RKO (cell line): Measurements from ENCODE around the gene ODR4.
"Not testable (repeated sequence)": the region's sequence is repeated elsewhere in the genome, so short reads cannot be mapped to it uniquely, and the experiment has no call there.

ENCODE experiments used
- DNase-seq: peaks from one replicate; pipeline ENCODE4 v3.0.0-alpha.2; 2016; ENCODE audit warnings: low spot score

Gene ODR4

DNA sequence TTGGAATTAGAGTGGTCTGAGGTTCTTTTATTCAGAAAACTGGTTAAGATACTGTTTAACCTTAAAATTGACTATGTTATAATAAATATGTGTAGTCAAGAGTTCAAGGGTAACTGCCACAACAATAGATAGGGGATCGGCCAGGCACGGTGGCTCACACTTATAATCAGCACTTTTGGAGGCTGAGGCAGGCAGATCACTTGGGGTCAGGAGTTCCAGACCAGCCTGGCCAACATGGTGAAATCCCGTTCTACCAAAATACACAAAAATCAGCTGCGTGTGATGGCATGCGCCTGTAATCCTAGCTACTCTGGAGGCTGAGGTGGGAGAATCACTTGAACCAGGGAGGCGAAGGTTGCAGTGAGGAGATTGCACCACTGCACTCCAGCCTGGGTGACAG is 45.8 kb downstream of the ODR4 start:
- no peak for DNase-seq

- DNase-seq: no peak
Measured at GRCh38 chr1:186424539-186424938, 48.9 kb downstream of the ODR4 start.

DNA sequence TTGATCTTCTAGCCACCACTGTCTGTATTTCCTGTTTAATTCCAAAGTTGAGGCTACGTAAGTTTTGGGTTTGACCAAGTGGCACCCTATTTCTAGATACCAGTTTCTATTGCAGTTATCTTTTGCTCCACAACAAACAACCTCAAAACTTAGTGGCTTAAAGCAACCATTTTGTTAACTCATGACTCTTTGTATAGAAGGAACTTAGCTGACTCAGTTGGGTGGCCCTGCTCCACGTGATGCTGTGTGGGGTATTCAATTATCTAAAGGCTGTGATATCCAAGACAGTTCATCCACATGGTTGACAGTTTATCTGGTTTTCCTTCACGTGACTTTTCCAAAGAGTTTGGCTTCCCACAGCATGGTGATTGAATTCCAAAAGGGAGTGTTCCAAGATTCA is 50.5 kb downstream of the ODR4 start:
- no peak for DNase-seq

DNA sequence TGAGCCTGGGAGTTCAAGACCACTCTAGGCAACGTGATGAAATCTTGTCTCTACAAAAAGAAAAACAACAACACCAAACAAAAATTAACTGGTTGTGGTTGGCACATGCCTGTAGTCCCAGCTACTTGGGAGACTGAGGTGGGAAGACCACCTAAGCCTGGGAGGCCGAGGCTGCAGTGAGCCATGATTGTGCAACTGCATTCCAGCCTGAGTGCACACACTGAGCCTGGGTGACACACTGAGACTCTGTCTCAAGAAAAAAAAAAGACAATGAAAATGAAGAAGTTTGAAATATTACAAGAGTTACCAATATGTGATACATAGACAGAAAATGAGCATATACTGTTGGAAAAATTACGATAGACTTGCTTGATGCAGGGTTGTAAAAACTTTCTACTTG is 53.4 kb downstream of the ODR4 start:
- no peak for DNase-seq

GRCh38 chr1:186435336-186435735 is 59.7 kb downstream of the ODR4 start:
- no peak for DNase-seq

DNA sequence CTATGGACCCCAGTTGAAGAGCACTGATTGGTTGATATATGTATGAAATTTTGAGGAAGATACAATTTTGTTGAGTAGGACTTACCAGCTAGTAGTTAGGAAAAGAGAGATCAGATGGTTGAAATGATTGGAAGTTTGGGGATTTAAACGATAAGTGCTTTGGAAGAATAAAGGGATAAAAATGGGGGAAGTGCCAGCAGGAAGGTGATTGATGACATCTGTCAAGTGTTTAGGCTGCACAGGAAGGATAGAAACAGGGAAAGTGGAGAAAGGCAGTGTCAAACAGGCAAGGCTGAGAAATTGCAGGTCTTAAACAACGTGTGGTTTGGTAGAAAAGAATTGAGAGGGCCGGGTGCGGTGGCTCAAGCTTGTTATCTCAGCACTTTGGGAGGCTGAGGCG is 62.9 kb downstream of the ODR4 start:
- DNase-seq: no peak

- DNase-seq: peak; percentile 15
Measured at GRCh38 chr1:186440584-186440983, 64.9 kb downstream of the ODR4 start.

- DNase-seq: no peak
Measured at GRCh38 chr1:186442651-186443375, 67.2 kb downstream of the ODR4 start.

DNA sequence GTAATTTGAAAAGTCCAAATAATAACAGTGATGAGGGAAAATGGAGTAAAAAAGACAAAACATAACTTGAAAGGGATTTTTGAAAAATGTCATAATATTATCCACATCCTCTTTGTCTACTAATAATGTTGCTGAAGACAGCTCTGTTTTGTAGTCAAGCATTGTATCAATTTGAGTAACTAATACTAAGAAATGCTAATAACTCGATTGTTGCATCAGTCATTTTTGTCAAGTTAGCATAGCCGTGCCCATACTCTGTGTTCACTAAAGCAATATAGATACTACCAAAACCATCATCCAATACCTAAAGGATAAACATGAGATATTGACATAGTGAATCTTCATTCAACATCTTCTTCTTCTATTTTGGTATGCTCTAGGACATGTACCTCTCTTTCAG is 68.0 kb downstream of the ODR4 start:
- DNase-seq: no peak

- DNase-seq: no peak
Measured at GRCh38 chr1:186446152-186446551, 70.5 kb downstream of the ODR4 start.

DNA sequence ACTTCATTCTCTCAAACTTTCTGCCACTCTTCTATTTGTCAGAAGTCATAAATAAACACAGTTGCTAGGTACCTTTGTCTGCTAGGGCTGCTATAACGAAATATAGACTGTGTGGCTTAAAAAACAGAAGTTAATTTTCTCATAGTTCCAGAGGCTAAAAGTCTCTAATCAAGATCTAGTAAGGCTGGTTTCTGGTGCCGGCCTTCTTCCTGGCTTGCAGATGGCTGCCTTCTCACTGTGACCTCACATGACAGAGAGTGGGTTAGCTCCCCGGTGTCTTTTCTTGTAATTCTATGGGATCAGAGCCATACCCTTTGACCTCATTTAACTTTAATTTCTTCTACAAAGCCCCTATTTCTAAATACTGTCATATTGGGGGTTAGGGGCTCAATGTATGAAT is 79.3 kb downstream of the ODR4 start:
- no peak for DNase-seq

- no peak for DNase-seq
Measured at GRCh38 chr1:186456729-186457255, 81.2 kb downstream of the ODR4 start.

- not testable (repeated sequence) for DNase-seq
Measured at GRCh38 chr1:186459161-186459560, 83.5 kb downstream of the ODR4 start.

DNA sequence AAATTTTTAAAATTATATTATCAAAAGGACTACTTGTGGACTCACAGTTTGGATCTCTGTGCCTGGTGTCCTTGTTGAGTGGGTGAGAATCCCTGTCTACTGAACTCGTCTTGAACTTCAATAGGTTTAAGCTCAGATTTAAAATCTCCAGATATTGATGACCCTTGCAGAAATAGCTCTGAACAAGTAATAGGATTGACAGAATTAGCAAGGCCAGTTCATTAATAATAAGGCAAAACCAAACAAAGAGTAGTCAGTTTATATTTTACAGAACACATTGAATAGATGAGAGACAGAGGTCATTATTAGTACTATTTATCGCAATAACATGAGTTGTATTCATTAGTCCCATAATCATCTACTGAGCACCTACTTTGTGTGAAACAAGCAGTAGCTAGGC is 85.4 kb downstream of the ODR4 start, which contains the start of gene PDC:
Gene PDC (minus strand): TSS at position 101 of the 400 bp plus-strand sequence. CDS start 11,655 bp downstream, outside the sequence.
- DNase-seq: no peak

DNA sequence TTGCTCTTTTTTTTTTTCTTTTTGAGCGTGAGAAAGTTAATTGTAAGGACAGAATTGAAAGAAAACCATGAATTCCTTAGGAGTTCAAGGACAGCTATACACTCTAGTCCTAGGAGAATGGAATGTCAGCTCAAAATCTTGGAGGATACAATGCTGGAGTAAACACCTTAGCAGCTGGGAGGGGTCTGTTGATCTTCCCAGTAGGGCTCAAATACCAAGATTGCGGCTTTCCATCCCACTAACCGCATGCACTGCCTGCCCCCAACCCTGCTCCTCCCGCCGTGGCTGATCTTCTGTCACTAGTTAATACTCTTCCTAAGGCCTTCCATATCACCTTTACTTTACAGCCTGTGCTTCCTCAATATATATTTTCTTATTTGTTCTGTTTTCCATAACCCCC is 87.9 kb downstream of the ODR4 start:
- no peak for DNase-seq

DNA sequence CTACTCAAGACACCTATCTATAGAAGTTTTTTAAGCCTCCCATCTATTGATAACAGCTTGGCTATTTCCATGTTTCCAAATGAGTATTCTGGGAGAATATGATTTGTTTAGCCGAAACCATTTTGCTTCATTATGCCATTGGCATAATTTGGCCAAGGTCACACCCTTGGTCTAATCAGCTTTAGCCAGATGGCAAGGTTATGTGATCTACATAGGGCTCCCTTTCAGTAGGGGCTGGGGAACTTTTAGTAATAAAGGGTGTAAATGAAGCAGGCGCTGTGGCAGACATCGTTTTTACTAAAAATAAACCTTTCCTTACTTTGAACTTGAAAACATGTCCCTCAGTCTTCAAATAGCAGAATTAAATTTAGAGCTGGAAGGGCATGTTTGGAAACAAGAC is 88.3 kb downstream of the ODR4 start:
- no peak for DNase-seq

DNA sequence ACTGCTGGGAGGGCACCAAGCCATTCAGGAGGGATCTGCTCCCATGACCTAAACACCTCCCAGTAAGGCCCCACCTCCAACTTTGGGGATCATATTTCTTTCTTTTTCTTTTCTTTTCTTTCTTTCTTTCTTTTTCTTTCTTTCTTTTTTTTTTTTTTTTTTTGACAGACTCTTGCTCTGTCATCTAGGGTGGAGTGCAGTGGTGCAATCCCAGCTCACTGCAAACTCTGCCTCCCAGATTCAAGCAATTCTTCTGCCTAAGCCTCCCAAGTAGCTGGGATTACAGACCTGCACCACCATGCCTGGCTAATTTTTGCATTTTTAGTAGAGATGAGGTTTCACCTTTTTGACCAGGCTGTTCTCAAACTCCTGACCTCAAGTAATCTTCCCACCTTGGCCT is 89.9 kb downstream of the ODR4 start:
- DNase-seq: not testable (repeated sequence)

DNA sequence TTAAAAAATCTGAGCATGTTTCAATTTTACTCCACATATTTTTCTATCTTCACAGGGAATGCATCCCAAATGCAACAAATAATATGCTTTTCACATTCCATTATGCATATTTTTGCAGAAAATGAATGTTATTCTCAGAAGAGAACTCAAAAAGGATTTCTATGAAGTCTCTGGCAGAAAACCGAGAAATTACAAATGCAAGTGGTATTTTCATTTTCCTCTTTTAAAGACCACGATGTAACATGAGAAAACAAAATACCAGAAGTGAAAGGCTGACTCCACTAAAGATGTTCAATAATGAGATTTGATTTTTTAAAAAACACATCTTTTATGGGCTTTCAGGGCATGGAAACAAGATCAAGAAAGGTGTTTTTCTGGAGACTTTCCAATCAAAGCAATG is 90.3 kb downstream of the ODR4 start:
- no peak for DNase-seq
